ENCODE results near the gene CLCN3. TPM values are rescaled to one million over a fixed set of nuclear protein-coding genes. Genes with fewer than 3 reads are reported as not detected.
A peak's percentile ranks its signal among the peaks of the same experiment; 100 is the strongest.

CLCN3 gene
- total RNA-seq, 1 experiment from 2014 or later, result 29.1 TPM

GRCh38 chr4:169756971-169757574 lies 136.7 kb downstream of the CLCN3 start:
- TF ChIP-seq MAX (CRISPR knock-in tag; IDR thresholded peaks at IDR 0.05) (no peak), ELF4 (CRISPR knock-in tag; IDR thresholded peaks at IDR 0.05; ENCODE audit: low read depth) (no peak), ZNF423 (CRISPR knock-in tag; IDR thresholded peaks at IDR 0.05) (no peak), ZNF396 (CRISPR knock-in tag; IDR thresholded peaks at IDR 0.05; ENCODE audit: borderline replicate concordance) (no peak), ZBTB21 (CRISPR knock-in tag; IDR thresholded peaks at IDR 0.05; ENCODE audit: borderline replicate concordance) (no peak)

GRCh38 chr4:169757575-169758184 lies 137.3 kb downstream of the CLCN3 start, which contains the start of gene HPF1:
HPF1 (minus strand) TSS chr4:169757944; CDS start chr4:169757877, 67 bp downstream.
- Mint-ChIP-seq H3K36me3 (peaks cover 5% of the 10 kb centered on the region; the same call in 1 of the 2 replicates), H3K9me3 (no peaks in the 10 kb centered on the region), H3K27ac (peak within 1 kb of the TSS; percentile 88), H3K27me3 (ENCODE audit: low read depth) (peaks cover 11% of the 10 kb centered on the region; the same call in 1 of the 2 replicates), H3K4me1 (peaks cover 30% of the 10 kb centered on the region), H3K4me3 (peak within 1 kb of the TSS; percentile 88)
- ChIA-PET POLR2A (interaction anchor here (0.5 to 1.0 kb wide), 3 partner anchors 68 to 799 kb away, joined by 3 to 7 read pairs (median 4); partner anchors contain the start of gene CBR4), CTCF (interaction anchor here (1.0 to 1.2 kb wide), 2 partner anchors 18 to 145 kb away, joined by 5 to 8 read pairs; no protein-coding TSS in a partner anchor)
- ATAC-seq, result peak; percentile 94
- DNase-seq (ENCODE audit: low spot score), result peak; percentile 97
- TF ChIP-seq FOXP4 (CRISPR knock-in tag; IDR thresholded peaks at IDR 0.05), result peak; percentile 33; the same call in 1 of the 2 replicates
- 0 out of 2 replicates have a peak, but pooled peaks have one; percentile 30 for TF ChIP-seq FOXK1 (CRISPR knock-in tag; IDR thresholded peaks at IDR 0.05)
- peak; percentile 96 for TF ChIP-seq ETV6 (CRISPR knock-in tag; IDR thresholded peaks at IDR 0.05)
- peak; percentile 30; the same call in 1 of the 2 replicates for TF ChIP-seq NFE2L1 (CRISPR knock-in tag; IDR thresholded peaks at IDR 0.05)
- no peak for TF ChIP-seq AFF4 (CRISPR knock-in tag; IDR thresholded peaks at IDR 0.05; ENCODE audit: borderline replicate concordance)
- TF ChIP-seq PRDM15 (CRISPR knock-in tag; IDR thresholded peaks at IDR 0.05), result 0 out of 2 replicates have a peak, but pooled peaks have one; percentile 15
- TF ChIP-seq FOXP1 (CRISPR knock-in tag; IDR thresholded peaks at IDR 0.05; ENCODE audit: borderline replicate concordance), result peak; percentile 74
- no peak for TF ChIP-seq GRHL2 (CRISPR knock-in tag; IDR thresholded peaks at IDR 0.05; ENCODE audit: insufficient replicate concordance, severe bottlenecking)
- TF ChIP-seq E2F1 (CRISPR knock-in tag; IDR thresholded peaks at IDR 0.05), result no peak
- no peak for TF ChIP-seq IRF2 (CRISPR knock-in tag; IDR thresholded peaks at IDR 0.05; ENCODE audit: borderline replicate concordance, low read depth)
- peak; percentile 63; the same call in 1 of the 2 replicates for TF ChIP-seq GABPB1 (CRISPR knock-in tag; IDR thresholded peaks at IDR 0.05)
- no peak for TF ChIP-seq NFYB (CRISPR knock-in tag; conservative IDR thresholded peaks at IDR 0.05; ENCODE audit: low read depth)
- 0 out of 2 replicates have a peak, but pooled peaks have one; percentile 40 for TF ChIP-seq CREM (CRISPR knock-in tag; IDR thresholded peaks at IDR 0.05)
- TF ChIP-seq E2F4 (CRISPR knock-in tag; IDR thresholded peaks at IDR 0.05; ENCODE audit: borderline replicate concordance, low read depth), result peak; percentile 60; the same call in 1 of the 2 replicates

More at GRCh38 chr4:169756971-169757574, 136.7 kb downstream of the CLCN3 start:
- Mint-ChIP-seq H3K27ac (peak overlapping the region; percentile 88), H3K36me3 (peaks cover 10% of the 10 kb centered on the region; the same call in 1 of the 2 replicates), H3K9me3 (no peaks in the 10 kb centered on the region), H3K4me3 (peak overlapping the region; percentile 88), H3K4me1 (peaks cover 30% of the 10 kb centered on the region), H3K27me3 (ENCODE audit: low read depth) (peaks cover 11% of the 10 kb centered on the region; the same call in 1 of the 2 replicates)
- ChIA-PET CTCF (interaction anchor here (1.0 to 1.2 kb wide), 2 partner anchors 18 to 144 kb away, joined by 5 to 8 read pairs; no protein-coding TSS in a partner anchor), POLR2A (interaction anchor here (0.5 to 1.0 kb wide), 3 partner anchors 67 to 800 kb away, joined by 3 to 7 read pairs (median 4); partner anchors contain the start of gene CBR4)
- DNase-seq (ENCODE audit: low spot score), result no peak
- ATAC-seq, result no peak
